HG02938 (cell line): ENCODE measurements around the gene OSM.

Experiments used
- ATAC-seq: cut with Tn5 transposase; IDR thresholded peaks from one replicate; pipeline ENCODE4 v1.9.1; 2021; ENCODE audit warnings: mild to moderate bottlenecking, moderate library complexity; ENCODE audit not compliant: unreplicated experiment

Gene OSM

GRCh38 chr22:30297991-30298701 is 31.5 kb upstream of the OSM start:
- ATAC-seq: no peak

- no peak for ATAC-seq
These were observed 30.8 kb upstream of the OSM start for GRCh38 chr22:30297276-30297990.

GRCh38 chr22:30296833-30297232 is 30.2 kb upstream of the OSM start:
- ATAC-seq: no peak

- no peak for ATAC-seq
These were observed 29.7 kb upstream of the OSM start for GRCh38 chr22:30296324-30296723.

GRCh38 chr22:30295576-30295975 is 28.9 kb upstream of the OSM start:
- no peak for ATAC-seq

GRCh38 chr22:30294830-30295229 is 28.2 kb upstream of the OSM start:
- ATAC-seq: no peak

- ATAC-seq: no peak
These were observed 27.4 kb upstream of the OSM start for GRCh38 chr22:30294066-30294465.

- no peak for ATAC-seq
These were observed 26.4 kb upstream of the OSM start for GRCh38 chr22:30293026-30293425.

- no peak for ATAC-seq
These were observed 25.7 kb upstream of the OSM start for GRCh38 chr22:30292069-30292970.

- no peak for ATAC-seq
These were observed 24.6 kb upstream of the OSM start for GRCh38 chr22:30291058-30291892.

GRCh38 chr22:30290342-30291057 is 23.8 kb upstream of the OSM start:
- ATAC-seq: no peak

GRCh38 chr22:30289980-30290313 is 23.3 kb upstream of the OSM start:
- ATAC-seq: peak; percentile 5

- peak; percentile 60 for ATAC-seq
These were observed 22.7 kb upstream of the OSM start, which contains the start of gene CASTOR1 for GRCh38 chr22:30289141-30289979. Gene CASTOR1 (minus strand): TSS chr22:30289505. CDS start chr22:30289497, 8 bp downstream.

GRCh38 chr22:30288419-30289140 is 21.9 kb upstream of the OSM start:
- no peak for ATAC-seq

GRCh38 chr22:30287648-30288418 is 21.2 kb upstream of the OSM start:
- ATAC-seq: no peak

- ATAC-seq: no peak
These were observed 20.4 kb upstream of the OSM start for GRCh38 chr22:30286813-30287647.

GRCh38 chr22:30286331-30286730 is 19.7 kb upstream of the OSM start:
- no peak for ATAC-seq
